GM19035 (cell line): Measurements from ENCODE around the gene CFAP69.

ENCODE experiments used
- ATAC-seq: cut with Tn5 transposase; IDR thresholded peaks from one replicate; pipeline ENCODE4 v1.9.1; 2021; ENCODE audit not compliant: unreplicated experiment

CFAP69 gene

GRCh38 chr7:90244909-90245851 is at the start of gene CFAP69:
Gene CFAP69 (plus strand): TSS chr7:90245174. CDS start chr7:90245425, 251 bp downstream.
- peak; percentile 89 for ATAC-seq

GRCh38 chr7:90201500-90202195 is 43.3 kb upstream of the CFAP69 start:
- ATAC-seq: no peak

- ATAC-seq: no peak
Measured at GRCh38 chr7:90207956-90208355, 37.0 kb upstream of the CFAP69 start.

GRCh38 chr7:90209776-90210175 is 35.2 kb upstream of the CFAP69 start:
- ATAC-seq: no peak

GRCh38 chr7:90210475-90210874 is 34.5 kb upstream of the CFAP69 start:
- ATAC-seq: no peak

- peak; percentile 7 for ATAC-seq
Measured at GRCh38 chr7:90210981-90211380, 34.0 kb upstream of the CFAP69 start.

GRCh38 chr7:90211391-90212148 is 33.4 kb upstream of the CFAP69 start, which contains the start of gene STEAP2:
Gene STEAP2 (plus strand): TSS chr7:90211740. CDS start chr7:90225083, 13,343 bp downstream.
- ATAC-seq: peak; percentile 88

GRCh38 chr7:90212149-90212495 is 32.9 kb upstream of the CFAP69 start:
- no peak for ATAC-seq

GRCh38 chr7:90213521-90213920 is 31.5 kb upstream of the CFAP69 start:
- no peak for ATAC-seq

GRCh38 chr7:90216080-90216674 is 28.8 kb upstream of the CFAP69 start:
- ATAC-seq: no peak

GRCh38 chr7:90216771-90217170 is 28.2 kb upstream of the CFAP69 start:
- ATAC-seq: no peak

- no peak for ATAC-seq
Measured at GRCh38 chr7:90222390-90222789, 22.6 kb upstream of the CFAP69 start.

GRCh38 chr7:90222811-90223725 is 21.9 kb upstream of the CFAP69 start:
- ATAC-seq: no peak

GRCh38 chr7:90224195-90224594 is 20.8 kb upstream of the CFAP69 start:
- ATAC-seq: no peak

- no peak for ATAC-seq
Measured at GRCh38 chr7:90225181-90225580, 19.8 kb upstream of the CFAP69 start.

- no peak for ATAC-seq
Measured at GRCh38 chr7:90225601-90226000, 19.4 kb upstream of the CFAP69 start.

GRCh38 chr7:90227259-90227658 is 17.7 kb upstream of the CFAP69 start:
- no peak for ATAC-seq

- ATAC-seq: no peak
Measured at GRCh38 chr7:90229682-90230081, 15.3 kb upstream of the CFAP69 start.

- no peak for ATAC-seq
Measured at GRCh38 chr7:90230834-90231233, 14.1 kb upstream of the CFAP69 start.

- no peak for ATAC-seq
Measured at GRCh38 chr7:90231304-90231703, 13.7 kb upstream of the CFAP69 start.
